ENCODE results near the gene BNC1. TPM values are rescaled to one million over a fixed set of nuclear protein-coding genes. Genes with fewer than 3 reads are reported as not detected.

The BNC1 gene
- total and polyA plus RNA-seq, 2 of the 4 experiments (the other 2 are of a cell fraction), result 0.38 to 0.54 TPM

DNA sequence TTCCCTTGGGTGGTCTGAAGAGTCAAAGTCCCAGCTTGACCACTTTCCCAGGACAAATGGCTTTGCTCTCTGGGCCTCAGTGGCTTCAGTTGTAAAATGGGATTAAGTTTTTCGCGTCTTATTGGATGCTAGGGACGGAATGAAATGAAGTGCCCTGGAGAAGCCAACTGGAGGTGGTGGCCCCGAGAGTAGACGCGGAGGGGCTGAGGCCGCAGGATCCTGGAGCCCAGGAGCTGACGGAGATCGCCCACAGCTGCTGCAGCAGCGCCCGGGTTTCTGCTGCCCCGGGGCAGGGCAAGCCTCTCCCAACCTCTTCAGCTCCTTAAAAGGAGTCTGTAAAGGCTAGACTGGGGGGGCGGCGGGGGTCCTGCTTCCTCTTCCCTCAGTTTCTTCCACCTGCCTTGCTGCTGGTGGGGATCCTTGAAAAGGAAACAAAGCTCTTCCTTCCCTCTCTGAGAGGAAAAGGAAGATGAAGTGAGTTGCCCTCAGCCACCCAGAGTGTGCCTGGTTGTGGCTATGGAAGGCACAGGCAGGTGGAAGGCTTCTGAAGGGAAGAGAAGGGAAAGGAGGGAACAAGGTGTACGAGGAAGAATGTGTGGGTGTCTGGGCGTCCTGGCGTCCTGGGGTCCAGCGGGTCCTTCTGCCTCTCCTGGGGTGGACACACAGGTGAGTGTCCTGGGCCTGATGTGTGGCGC lies 967 bp upstream of the BNC1 start (continued):
- TF ChIP-seq MAZ (IDR thresholded peaks at IDR 0.05; ENCODE audit: borderline replicate concordance, low read depth, low read length), result no peak

DNA sequence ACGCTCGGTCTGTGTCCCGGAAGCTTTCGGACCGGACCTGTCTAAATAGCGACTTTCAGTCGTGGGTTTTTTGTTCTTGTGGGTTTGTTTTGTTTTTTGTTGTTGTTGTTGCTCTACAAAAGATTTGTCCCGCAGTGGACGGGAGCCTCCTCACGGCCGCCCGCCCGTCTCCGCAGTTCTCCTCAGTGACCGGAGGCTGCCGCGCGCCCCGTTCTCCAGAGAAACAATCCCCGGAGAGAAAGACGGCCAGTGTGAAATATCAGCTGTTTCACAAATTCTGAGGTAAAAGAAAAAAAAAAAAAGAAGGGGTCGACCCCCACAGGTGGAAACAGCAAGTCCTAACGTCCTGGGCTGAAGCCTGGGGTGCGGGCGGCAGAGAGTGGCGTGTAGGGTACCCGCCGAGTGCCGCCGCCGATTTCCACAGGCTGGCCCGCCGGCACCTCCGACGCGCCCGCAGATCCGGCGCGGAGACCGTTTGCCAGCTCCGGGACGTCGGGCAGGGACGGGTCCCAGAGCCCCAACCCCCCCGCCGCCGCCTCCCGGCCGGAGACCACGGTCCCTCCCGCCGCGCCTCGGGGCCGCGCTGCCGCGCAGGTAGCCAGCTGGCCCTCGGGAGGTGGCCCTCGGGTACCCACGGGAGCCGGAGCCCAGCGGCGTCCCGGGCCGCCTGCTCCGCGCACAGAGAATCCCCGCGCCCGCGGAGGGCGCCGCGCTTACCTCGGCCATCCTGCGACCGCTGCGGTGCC lies 478 bp downstream of the BNC1 start:
- Histone ChIP-seq H2BK20ac (ENCODE audit: low read depth, low read length) (no peak overlapping the region), H4K5ac (ENCODE audit: low read depth, low read length) (no peak overlapping the region), H3K18ac (ENCODE audit: low read depth, low read length) (no peak overlapping the region), H3K27ac (ENCODE audit: insufficient read depth, low read length) (no peak overlapping the region), H3K14ac (replicated peaks; ENCODE audit: low read depth, low read length) (no peak overlapping the region), H2BK120ac (ENCODE audit: low read depth, low read length) (no peak overlapping the region), H4K8ac (ENCODE audit: low read depth in 2 of 2, low read length in 2 of 2) (peak overlapping the region in 1 of 2 experiments; percentile 32; a peak in 1 of 4 replicates), H3K4me3 (ENCODE audit: insufficient read depth, low read depth, low read length) (peak overlapping the region; percentile 24; the same call in 1 of the 2 replicates), H4K20me1 (ENCODE audit: insufficient read depth, low read length) (peaks cover 7% of the 10 kb centered on the region; the same call in 1 of the 2 replicates), H3K4me1 (ENCODE audit: control insufficient read depth, insufficient read depth, low read length) (peaks cover 13% of the 10 kb centered on the region), H3K79me1 (ENCODE audit: low read depth in 1 of 2, low read length in 2 of 2) (no peaks in the 10 kb centered on the region; a peak in 1 of 4 replicates), H3K27me3 (ENCODE audit: control insufficient read depth, insufficient read depth, low read length) (peaks cover 44% of the 10 kb centered on the region), H3K9me1 (ENCODE audit: insufficient read depth, low read length) (peaks cover 9% of the 10 kb centered on the region; the same call in 1 of the 2 replicates), H2BK5ac (ENCODE audit: low read depth, low read length, poor library complexity, severe bottlenecking) (no peak overlapping the region), H3K23ac (ENCODE audit: low read depth, low read length) (peak overlapping the region; percentile 17), H2BK15ac (ENCODE audit: low read depth, low read length) (no peak overlapping the region), H3K9me3 (ENCODE audit: control insufficient read depth, insufficient read depth, low read length) (peaks cover 7% of the 10 kb centered on the region), H2AK5ac (ENCODE audit: low read depth, low read length) (no peak overlapping the region), H3K4ac (ENCODE audit: low read depth, low read length) (no peak overlapping the region), H2AK9ac (replicated peaks; ENCODE audit: low read depth, low read length, poor library complexity) (no peak overlapping the region), H3K36me3 (ENCODE audit: control insufficient read depth, insufficient read depth, low read length) (no peaks in the 10 kb centered on the region), H4K91ac (ENCODE audit: insufficient read depth, low read depth, low read length) (no peak overlapping the region), H2AFZ (replicated peaks; ENCODE audit: low read length, poor library complexity) (peak overlapping the region; percentile 83), H3K9ac (ENCODE audit: low read depth, low read length) (peak overlapping the region; percentile 3; the same call in 1 of the 2 replicates), H3K4me2 (ENCODE audit: low read depth, low read length) (peak overlapping the region; percentile 48; the same call in 1 of the 2 replicates), H3K56ac (ENCODE audit: extremely low read depth, insufficient read depth, low read length) (no peak overlapping the region)
- in situ Hi-C loops (cut with MboI; ENCODE audit: low sequenced_read_pairs) (no loop called here), dilution Hi-C loops (cut with HindIII; ENCODE audit: low sequenced_read_pairs, unreplicated experiment) (no loop called here), intact Hi-C loops (cut with micrococcal nuclease) (loop anchor here (10.0 kb wide), 1 partner anchor 269 kb away; the partner anchor contains the start of gene C15orf40)
- DNase-seq (no peak), ATAC-seq (ENCODE audit: low read depth) (no peak)
- POLR2A ChIA-PET (ENCODE audit: unreplicated experiment), result no interaction called here
- no TSS peak for BruUV-seq (replicated peaks)
- 3% methylated on average over 16 of the region's 80 CpGs; no CpG with 5 or more reads in 1 of the 2 experiments for WGBS, 2 experiments (ENCODE audit: extremely low coverage in 2 of 2, insufficient read length in 1 of 2)
- TF ChIP-seq RAD21 (IDR thresholded peaks at IDR 0.05; ENCODE audit: low read length), result no peak
- TF ChIP-seq MAFK (IDR thresholded peaks at IDR 0.05; ENCODE audit: low read depth, low read length), result no peak
- CTCF ChIA-PET, result no interaction called here

All from IMR-90 (cell line).